ENCODE data around the gene HADHB.

DNA sequence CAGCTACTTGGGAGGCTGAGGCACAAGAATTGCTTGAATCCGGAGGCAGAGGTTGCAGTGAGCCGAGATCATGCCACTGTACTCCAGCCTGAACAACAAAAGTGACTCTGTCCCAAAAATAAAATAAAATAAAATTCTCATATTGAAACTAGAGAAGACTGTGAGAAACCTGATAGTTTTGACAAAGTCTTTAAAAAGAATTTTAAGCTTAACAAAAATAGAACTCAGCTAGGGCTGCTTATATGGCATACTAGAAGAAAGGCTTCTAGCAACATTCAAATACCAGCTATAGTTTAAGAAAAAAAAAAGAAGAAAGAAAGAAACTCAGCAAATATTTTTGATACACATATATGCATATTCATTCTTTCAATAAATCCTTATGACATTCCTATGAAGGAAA lies 13.9 kb upstream of the HADHB start:
- TF ChIP-seq, protein P1, sequence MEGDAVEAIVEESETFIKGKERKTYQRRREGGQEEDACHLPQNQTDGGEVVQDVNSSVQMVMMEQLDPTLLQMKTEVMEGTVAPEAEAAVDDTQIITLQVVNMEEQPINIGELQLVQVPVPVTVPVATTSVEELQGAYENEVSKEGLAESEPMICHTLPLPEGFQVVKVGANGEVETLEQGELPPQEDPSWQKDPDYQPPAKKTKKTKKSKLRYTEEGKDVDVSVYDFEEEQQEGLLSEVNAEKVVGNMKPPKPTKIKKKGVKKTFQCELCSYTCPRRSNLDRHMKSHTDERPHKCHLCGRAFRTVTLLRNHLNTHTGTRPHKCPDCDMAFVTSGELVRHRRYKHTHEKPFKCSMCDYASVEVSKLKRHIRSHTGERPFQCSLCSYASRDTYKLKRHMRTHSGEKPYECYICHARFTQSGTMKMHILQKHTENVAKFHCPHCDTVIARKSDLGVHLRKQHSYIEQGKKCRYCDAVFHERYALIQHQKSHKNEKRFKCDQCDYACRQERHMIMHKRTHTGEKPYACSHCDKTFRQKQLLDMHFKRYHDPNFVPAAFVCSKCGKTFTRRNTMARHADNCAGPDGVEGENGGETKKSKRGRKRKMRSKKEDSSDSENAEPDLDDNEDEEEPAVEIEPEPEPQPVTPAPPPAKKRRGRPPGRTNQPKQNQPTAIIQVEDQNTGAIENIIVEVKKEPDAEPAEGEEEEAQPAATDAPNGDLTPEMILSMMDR (IDR thresholded peaks at IDR 0.05; ENCODE audit: low read length): no peak
- no peak for TF ChIP-seq EZH2 (IDR thresholded peaks at IDR 0.05; ENCODE audit: borderline replicate concordance, low read length)

Data from OCI-LY1 (cell line).